HG02943 (cell line): ENCODE measurements around the gene CCDC39.

Source experiments
- ATAC-seq: cut with Tn5 transposase; IDR thresholded peaks from one replicate; pipeline ENCODE4 v1.9.1; 2021; ENCODE audit warnings: mild to moderate bottlenecking, low read depth, moderate library complexity; ENCODE audit not compliant: unreplicated experiment

Gene CCDC39

GRCh38 chr3:180679178-180680096, at the start of gene CCDC39:
Gene CCDC39 (minus strand): TSS chr3:180679489. CDS start chr3:180679380, 109 bp downstream.
- ATAC-seq: peak; percentile 99

GRCh38 chr3:180720012-180720411, 40.7 kb upstream of the CCDC39 start:
- no peak for ATAC-seq

- no peak for ATAC-seq
Measured at GRCh38 chr3:180707896-180708295, 28.6 kb upstream of the CCDC39 start.

GRCh38 chr3:180705619-180706018, 26.3 kb upstream of the CCDC39 start:
- no peak for ATAC-seq

GRCh38 chr3:180704532-180704931, 25.2 kb upstream of the CCDC39 start:
- no peak for ATAC-seq

- no peak for ATAC-seq
Measured at GRCh38 chr3:180700941-180701340, 21.7 kb upstream of the CCDC39 start.

GRCh38 chr3:180698760-180699270, 19.5 kb upstream of the CCDC39 start:
- no peak for ATAC-seq

- no peak for ATAC-seq
Measured at GRCh38 chr3:180694321-180694720, 15.0 kb upstream of the CCDC39 start.

GRCh38 chr3:180693656-180694055, 14.4 kb upstream of the CCDC39 start:
- no peak for ATAC-seq

GRCh38 chr3:180690061-180690460, 10.8 kb upstream of the CCDC39 start:
- no peak for ATAC-seq

- no peak for ATAC-seq
Measured at GRCh38 chr3:180684807-180685206, 5.5 kb upstream of the CCDC39 start.

GRCh38 chr3:180683816-180684215, 4.5 kb upstream of the CCDC39 start:
- ATAC-seq: no peak

GRCh38 chr3:180680097-180680430, 775 bp upstream of the CCDC39 start:
- peak; percentile 42 for ATAC-seq

- ATAC-seq: no peak
Measured at GRCh38 chr3:180678231-180678630, 1.1 kb downstream of the CCDC39 start.

GRCh38 chr3:180661444-180661843, 17.8 kb downstream of the CCDC39 start:
- ATAC-seq: no peak

GRCh38 chr3:180657094-180657493, 22.2 kb downstream of the CCDC39 start:
- no peak for ATAC-seq

GRCh38 chr3:180656406-180656805, 22.9 kb downstream of the CCDC39 start:
- ATAC-seq: no peak

GRCh38 chr3:180646187-180646790, 33.0 kb downstream of the CCDC39 start:
- peak; percentile 67 for ATAC-seq

GRCh38 chr3:180640987-180641386, 38.3 kb downstream of the CCDC39 start:
- ATAC-seq: no peak

GRCh38 chr3:180633722-180634121, 45.6 kb downstream of the CCDC39 start:
- ATAC-seq: no peak

- ATAC-seq: no peak
Measured at GRCh38 chr3:180631317-180631716, 48.0 kb downstream of the CCDC39 start.

GRCh38 chr3:180630371-180630770, 48.9 kb downstream of the CCDC39 start:
- ATAC-seq: no peak
